OCI-LY3 (cell line): ENCODE measurements around the gene SCN2B.

Source experiments
- CTCF ChIP-seq: fragments of 200-600, 300-600 bp; sonication (generic); IDR thresholded peaks from 2 replicates; pipeline ENCODE4 v1.5.1; 2014; ENCODE audit warnings: antibody characterized with exemption, low read length, low read depth
- EZH2phosphoT487 ChIP-seq: fragments of 200-600 bp; shearing (Covaris generic); IDR thresholded peaks from 2 replicates; pipeline ENCODE4 v1.6.1; 2018; ENCODE audit warnings: antibody characterized with exemption, mixed run types, low read depth

DNA sequence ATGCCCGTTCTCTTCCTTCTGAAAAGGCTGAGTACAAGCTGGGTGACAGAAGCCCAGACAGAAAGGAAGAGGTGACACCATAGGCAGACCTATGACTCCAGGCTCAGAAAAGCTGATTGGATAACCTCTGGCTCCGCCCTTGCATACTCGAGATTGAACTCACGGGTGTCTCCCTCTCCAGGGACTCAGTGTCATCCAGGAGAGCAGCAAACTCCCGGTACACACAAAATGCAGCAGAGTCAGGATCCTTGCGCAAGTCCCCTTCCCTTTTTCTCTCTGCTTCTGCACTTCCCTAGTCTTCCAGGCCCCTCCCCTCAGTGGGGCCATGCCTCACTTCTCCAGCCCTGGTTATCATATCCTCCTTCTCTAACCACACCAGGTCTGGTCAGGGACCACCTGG lies 33.6 kb downstream of the SCN2B start:
- TF ChIP-seq CTCF (no peak), EZH2phosphoT487 (no peak)
